Activated T-helper 1 cell treated with anti-CD3 and anti-CD28 coated beads, Interleukin-2, amount 50 U/mL, for 16 hours (primary cell): Measurements from ENCODE around the gene PLA2G4A.

Experiments
- DNase-seq, 2 donors: peaks; one replicate each; pipeline ENCODE4 v3.0.0-alpha.2; 2020; ENCODE audit warnings: low read depth in 1 of 2, low spot score in 1 of 2

The PLA2G4A gene

DNA sequence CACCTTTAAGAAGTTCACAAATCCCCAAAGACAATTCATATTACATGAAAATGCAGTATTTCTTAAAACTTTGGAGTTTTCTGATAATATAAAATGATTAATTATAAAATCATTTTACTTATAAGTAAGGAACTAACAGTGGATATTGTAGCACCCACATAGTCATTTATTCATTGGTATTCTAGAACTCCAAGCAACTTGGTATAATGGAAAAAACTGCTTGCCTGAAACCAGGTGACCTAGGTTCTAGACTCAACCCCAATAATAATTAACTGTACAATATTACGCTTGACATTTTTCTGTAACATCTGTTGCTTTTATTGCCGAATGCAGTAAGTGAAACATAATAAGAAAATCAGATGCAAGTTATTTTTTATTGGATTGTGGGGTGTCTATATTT lies 2.4 kb downstream of the PLA2G4A start:
- DNase-seq = no peak

- DNase-seq = no peak
Measured at GRCh38 chr1:186834399-186834958, 5.7 kb downstream of the PLA2G4A start.

DNA sequence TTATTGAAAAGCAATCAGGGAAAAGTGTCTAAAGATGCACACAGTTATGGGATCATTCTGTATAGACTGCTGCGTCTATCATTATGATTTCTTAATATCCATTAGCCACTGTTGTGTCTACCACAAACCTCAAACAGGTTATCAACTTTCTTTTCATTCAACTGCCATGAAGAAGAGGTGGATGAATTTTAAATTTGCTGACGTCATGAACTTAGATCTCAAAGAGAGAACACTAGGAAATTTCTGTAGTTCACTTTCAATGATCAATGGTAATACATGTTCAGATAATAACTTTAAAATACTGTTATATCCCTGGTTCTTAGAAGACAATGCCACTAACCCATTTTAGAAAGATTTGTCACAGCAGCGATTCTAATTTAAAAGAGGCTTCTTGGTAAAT lies 6.7 kb downstream of the PLA2G4A start:
- DNase-seq = no peak

- no peak for DNase-seq
Measured at GRCh38 chr1:186837806-186838205, 9.1 kb downstream of the PLA2G4A start.

DNA sequence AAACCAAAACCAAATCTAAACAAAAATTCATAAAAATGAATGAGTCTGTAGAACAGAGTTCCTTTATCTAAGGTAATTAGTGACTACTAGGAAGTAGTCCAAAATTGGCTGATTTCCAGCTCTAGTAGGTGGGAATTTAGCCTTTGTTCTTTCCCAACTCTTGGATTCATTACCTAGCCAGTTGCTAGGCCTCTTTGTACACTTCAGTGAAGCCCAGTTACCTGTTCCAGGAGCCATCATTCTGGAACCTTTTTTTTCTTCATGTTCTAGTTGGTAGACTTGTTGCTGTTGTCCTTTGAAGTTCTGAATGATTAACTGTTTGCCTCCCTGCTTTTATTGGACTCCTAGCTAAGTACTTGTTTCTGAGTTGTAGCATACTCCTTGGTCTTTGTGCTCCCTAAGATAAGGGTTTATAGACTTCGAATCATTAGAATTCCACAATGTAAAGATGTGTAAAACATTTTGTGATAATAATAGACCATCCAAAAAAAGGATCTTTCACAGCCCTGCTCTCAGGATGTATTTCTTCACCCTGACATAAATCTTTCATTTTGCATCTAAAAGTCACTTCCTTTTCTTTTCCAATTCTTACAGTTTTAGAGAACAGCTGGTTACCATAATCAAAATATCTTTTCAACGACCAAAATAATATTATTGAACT lies 9.8 kb downstream of the PLA2G4A start:
- no peak for DNase-seq

DNA sequence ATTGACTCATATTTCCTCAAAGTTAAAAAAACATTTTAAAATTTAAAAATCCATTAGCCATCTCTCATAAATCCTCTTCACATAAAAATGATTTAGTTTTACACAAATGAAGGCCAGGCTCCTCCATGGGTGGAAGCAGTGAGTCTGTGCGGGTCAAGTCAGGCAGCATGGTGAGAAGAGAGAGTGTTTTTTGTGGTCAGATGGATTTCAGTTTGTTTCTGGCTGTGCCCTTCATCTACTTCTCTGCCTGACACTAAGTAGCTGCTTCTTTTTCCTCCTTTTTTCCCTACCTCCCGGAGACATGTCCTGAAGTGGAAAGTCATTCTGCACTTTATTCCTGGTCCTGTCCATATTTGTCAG lies 10.3 kb downstream of the PLA2G4A start:
- DNase-seq = no peak

GRCh38 chr1:186841599-186841998 lies 12.8 kb downstream of the PLA2G4A start:
- DNase-seq = no peak

DNA sequence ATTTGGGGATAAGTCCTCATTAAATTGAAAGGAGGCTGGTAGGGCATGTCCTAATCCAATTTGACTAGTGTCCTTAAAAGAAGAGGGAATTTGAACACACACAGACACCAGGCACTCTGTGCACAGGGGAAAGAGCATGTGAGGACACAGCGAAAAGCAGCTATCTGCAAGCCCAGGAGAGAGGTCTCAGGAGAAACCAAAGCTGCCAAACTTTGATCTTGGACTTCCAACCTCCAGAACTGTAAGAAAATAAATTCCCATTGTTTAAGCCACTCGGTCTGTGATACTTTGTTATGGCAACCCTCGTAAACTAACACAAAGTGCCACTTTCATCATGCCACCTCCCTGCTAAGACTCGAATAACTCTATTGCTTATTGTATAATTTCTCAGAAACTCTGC lies 13.8 kb downstream of the PLA2G4A start:
- no peak for DNase-seq

DNA sequence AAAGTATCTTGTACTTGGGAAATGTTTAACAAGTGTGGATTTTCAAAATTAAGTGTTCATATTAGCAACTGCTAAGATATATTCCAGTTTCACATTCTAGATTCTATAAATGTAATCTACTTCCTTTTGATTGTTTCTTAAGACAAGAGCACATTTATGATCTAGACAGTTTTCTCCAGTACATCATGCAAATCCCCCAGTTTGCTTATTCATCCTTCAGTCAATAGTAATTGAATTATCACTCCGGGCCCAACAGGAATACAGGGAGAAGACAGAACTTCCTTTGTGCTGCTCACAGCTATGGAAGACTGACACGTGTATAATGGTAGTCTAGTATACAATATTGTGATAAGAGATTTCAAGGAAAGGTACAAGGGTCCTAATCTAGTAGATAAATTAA lies 14.5 kb downstream of the PLA2G4A start:
- no peak for DNase-seq

DNA sequence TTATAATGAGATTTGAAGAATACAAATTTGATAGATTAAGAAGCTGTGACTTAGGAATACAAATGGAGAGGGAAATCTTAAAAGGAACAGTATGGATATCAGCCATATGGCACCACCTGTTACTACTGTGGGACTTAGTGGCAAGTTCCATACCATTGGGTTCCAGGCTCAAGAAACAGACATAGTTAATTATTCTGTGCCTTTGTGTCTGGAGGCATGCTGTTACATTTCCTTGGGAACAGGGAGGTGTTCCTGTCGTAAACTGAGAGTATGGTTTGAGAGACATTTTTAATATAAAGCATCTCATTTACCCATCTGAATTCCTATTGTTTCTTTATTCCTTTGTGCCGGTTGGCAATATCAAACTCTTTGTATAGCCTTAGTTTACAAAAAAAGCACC lies 15.2 kb downstream of the PLA2G4A start:
- DNase-seq = no peak

DNA sequence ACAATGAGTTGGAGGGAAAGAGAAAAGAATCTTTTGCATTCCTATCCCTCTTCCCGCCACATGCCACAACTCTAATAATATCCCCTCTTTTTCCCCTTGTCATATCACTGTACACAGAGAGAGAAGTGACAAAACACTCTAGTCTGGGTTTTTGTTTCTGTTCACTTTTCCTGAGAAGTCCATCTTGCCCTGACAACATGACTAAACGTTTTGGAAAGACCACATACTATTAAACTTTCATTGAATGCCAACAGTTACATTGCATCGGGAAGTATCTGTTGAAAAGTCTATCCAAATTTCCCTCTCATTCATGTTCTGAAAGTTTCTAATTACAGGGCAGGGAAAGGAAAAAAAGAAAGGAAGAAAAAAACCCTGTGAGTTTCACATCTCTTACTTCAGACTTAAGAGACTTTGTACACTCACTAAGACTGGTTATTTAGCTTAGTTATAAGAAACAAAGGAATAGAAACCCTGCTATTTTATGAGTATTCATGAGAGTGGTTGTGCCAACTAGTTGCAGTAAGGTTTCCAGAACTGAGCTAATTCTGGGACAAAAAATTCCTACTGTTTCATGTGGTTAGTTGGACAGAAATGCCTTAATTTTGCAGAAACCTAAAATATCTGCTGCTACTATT lies 16.9 kb downstream of the PLA2G4A start:
- DNase-seq = no peak

DNA sequence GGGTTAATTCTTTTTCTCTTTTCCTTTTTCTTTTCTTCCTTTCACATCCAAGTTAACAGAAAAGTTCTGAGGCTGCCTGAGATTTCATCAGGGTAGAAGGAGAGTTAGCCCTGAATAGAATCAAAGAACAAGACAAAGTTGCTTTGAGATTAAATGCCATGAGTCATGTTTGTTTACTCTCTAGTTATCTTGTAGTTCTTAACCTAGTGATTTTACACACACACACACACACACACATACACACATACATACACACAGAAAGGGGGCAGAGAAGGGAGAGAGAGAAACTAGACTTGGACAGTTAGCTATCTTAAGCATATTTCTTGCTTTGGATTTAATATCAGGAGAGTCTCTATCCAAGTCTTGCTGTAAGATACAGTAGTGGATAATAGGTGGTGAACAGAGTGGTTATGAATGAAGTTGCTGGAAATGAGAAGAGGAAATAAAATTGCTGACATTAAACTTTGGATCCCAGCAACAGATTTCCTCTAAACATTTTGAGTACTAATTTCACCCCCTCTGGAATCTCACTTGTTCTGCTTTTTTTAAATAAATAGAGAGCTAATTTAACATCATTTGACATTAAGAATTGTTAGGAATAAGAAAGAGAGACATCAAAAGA lies 19.9 kb downstream of the PLA2G4A start:
- DNase-seq = no peak

DNA sequence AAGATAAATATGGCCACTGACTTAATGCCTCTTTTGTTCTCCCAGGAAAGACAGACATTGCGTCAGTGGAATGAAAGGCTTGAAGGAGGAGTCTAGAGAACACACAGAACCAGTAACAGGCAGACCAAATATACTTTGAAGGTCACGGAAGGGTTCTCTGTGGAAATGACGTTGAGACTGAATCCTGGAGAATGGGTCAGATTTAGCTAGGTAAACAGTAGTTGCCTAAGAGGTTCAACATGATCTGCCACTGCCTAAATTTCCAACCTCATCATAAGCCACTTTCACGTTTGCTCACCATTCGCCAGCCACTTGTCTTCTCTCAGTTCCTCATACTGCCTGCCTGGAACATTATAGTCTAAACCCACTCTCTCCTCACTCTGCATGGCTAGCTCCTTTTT lies 20.5 kb downstream of the PLA2G4A start:
- no peak for DNase-seq

DNA sequence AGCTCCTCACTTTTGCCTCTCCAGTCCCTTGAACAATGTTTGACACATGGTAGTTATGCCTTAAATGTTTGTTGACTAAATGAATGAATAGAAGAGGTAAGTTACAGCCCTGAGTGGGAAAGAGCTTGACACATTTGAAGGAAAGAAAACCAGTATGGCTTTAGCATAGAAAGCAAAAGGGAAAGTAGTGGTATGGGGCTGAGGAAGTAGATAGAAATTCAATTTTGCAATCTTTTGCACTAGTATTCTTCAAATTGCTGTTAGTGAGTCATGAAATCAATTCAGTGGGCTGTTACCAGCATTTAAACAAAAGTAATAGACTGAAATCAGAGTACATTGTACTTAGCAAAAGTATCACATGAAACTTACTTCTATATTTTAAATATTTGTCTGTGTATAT lies 21.1 kb downstream of the PLA2G4A start:
- DNase-seq = no peak

GRCh38 chr1:186854102-186854501 lies 25.4 kb downstream of the PLA2G4A start:
- no peak for DNase-seq

GRCh38 chr1:186858923-186859322 lies 30.2 kb downstream of the PLA2G4A start:
- DNase-seq = no peak

DNA sequence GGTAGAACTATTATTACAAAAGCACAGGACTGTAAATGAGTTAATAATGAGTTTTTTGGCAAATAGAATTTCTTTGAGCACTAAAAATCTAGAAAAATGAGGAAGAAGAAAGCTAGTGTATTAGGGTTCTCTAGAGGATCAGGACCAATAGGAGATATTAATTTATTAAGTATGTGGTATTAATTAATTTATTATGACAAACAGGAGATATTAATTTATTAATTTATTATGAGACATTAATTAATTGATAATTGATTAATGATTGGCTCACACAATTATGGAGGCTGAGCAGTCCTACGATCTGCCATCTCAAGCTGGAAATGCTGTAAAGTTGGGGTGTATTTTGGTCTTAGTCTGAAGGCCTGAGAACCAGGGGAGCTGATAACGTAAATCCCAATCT lies 31.2 kb downstream of the PLA2G4A start:
- DNase-seq = no peak

GRCh38 chr1:186864296-186864695 lies 35.5 kb downstream of the PLA2G4A start:
- no peak for DNase-seq

DNA sequence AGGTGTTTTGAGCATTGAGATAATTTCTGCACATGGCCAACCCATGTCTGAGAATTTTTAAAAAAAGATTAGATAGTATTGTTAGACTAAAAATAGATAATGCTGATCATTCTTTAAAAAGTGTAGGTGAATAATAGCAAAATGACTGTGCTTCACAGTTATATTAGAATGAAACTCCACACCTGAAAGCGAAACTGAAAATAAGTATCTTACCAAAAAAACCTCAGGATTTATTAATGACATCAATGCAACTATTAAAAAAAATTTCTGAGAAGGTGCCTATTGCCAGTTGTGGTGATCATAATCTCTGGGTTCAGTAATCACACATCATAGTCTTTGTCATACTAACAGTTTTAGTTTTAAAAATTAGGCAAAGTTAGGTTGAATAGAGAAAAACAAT lies 36.5 kb downstream of the PLA2G4A start:
- no peak for DNase-seq

DNA sequence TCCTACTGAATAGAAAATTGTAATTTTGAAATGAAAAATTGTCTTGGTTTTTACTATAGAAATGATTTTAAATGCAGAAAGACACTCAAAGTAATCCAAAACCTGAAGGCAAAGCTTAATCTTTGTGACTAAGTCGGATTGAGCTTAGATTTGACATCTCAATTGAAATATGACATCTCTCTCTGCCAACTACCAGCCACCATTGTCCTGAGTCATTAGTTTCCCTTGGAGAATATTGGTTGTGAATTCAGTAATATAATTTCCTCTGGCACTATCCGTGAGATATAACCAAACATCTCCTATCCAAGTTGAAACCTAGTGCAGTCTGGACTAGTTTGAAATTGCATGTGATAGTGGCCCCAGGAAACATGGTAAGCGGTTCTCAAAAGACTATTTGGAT lies 37.1 kb downstream of the PLA2G4A start:
- DNase-seq = no peak

- no peak for DNase-seq
Measured at GRCh38 chr1:186869526-186870228, 40.9 kb downstream of the PLA2G4A start.

- no peak for DNase-seq
Measured at GRCh38 chr1:186871784-186872183, 43.0 kb downstream of the PLA2G4A start.
